ENCODE data around the gene SLC12A3. TPM values are rescaled to one million over a fixed set of nuclear protein-coding genes. Genes with fewer than 3 reads are reported as not detected.

SLC12A3 gene
- total RNA-seq, 1 donor from 2014 or later, result 5.0 TPM

DNA sequence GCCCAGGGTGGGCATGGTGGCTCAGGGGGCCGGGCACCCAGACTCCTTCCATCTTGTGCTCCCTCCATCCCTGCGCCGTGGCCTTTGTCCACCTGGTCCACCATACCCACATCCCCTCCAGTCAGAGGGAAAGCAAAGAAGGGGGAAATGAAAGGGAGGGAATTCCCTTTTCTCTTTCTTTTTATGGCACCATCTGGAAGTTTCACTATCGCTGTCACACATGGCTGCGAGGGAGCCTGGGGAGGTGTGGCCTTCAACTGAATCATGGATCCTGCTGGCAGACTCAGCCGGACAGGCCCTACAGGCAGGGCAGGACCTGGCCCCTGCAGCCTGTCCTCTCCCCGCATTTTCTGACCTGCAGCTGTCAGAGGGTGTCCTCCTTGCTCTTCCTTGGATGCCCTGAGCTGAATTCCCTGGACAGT is 6.2 kb downstream of the SLC12A3 start:
- H3K27ac Mint-ChIP-seq, result peak overlapping the region; percentile 86
- CTCF ChIA-PET, result no interaction called here

GRCh38 chr16:56872863-56873391 is 7.9 kb downstream of the SLC12A3 start:
- TF ChIP-seq CTCF (IDR thresholded peaks at IDR 0.05), result no peak
- Mint-ChIP-seq H3K27ac (peak overlapping the region; percentile 63), H3K4me1 (peaks cover 46% of the 10 kb centered on the region), H3K36me3 (ENCODE audit: low read depth) (no peaks in the 10 kb centered on the region), H3K4me3 (no peak overlapping the region), H3K9me3 (no peaks in the 10 kb centered on the region), H3K27me3 (no peaks in the 10 kb centered on the region)
- POLR2A ChIA-PET, result interaction anchor here (0.7 to 15.6 kb wide), 3 partner anchors 37 to 65 kb away, joined by 3 to 444 read pairs (median 34); partner anchors contain the start of gene HERPUD1
- intact Hi-C loops (cut with micrococcal nuclease), result no loop called here
- ATAC-seq (ENCODE audit: low read depth) (no peak), DNase-seq (no peak)
- CTCF ChIA-PET, result no interaction called here

More for the DNA sequence above, 6.2 kb downstream of the SLC12A3 start:
- DNase-seq (peak; percentile 31), ATAC-seq (ENCODE audit: low read depth) (peak; percentile 56)
- Mint-ChIP-seq H3K4me1 (peaks cover 52% of the 10 kb centered on the region), H3K27me3 (no peaks in the 10 kb centered on the region), H3K36me3 (ENCODE audit: low read depth) (no peaks in the 10 kb centered on the region), H3K4me3 (peak overlapping the region; percentile 46), H3K9me3 (no peaks in the 10 kb centered on the region)
- no peak for TF ChIP-seq CTCF (IDR thresholded peaks at IDR 0.05)
- intact Hi-C loops (cut with micrococcal nuclease), result loop anchor here (1.0 to 2.0 kb wide), 2 partner anchors 17 to 46 kb away; no protein-coding TSS in a partner anchor
- POLR2A ChIA-PET, result interaction anchor here (0.7 to 15.6 kb wide), 4 partner anchors 9 to 67 kb away, joined by 4 to 444 read pairs (median 20); partner anchors contain the start of gene HERPUD1

DNA sequence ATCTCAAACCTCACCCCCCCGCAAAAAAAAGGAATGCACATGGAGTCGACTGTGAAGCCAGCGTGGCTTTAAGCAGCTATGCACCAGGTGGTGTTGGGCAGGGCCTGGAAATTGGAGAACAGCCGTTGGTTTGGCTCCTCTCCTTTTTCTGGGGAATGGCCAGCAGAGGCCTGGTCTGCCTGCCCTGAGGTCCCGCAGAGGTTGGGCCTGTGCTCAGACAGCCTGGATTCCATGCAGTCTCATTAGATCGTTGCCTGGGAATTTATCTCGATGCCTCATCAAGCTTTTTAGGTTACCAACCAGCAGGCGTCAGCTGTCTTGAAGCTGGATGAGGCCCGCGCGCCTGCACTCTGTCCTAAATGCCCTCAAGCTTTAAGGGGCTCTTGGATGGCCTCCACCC is 9.8 kb downstream of the SLC12A3 start:
- peak overlapping the region; percentile 37 for H3K27ac Mint-ChIP-seq
- TF ChIP-seq CTCF (IDR thresholded peaks at IDR 0.05), result no peak
- CTCF ChIA-PET, result interaction anchor here (1.0 to 1.1 kb wide), 3 partner anchors 57 to 97 kb away, joined by 3 read pairs; no protein-coding TSS in a partner anchor
- H3K36me3 Mint-ChIP-seq (ENCODE audit: low read depth), result no peaks in the 10 kb centered on the region
- H3K4me3 Mint-ChIP-seq, result no peak overlapping the region
- H3K4me1 Mint-ChIP-seq, result peaks cover 39% of the 10 kb centered on the region
- intact Hi-C loops (cut with micrococcal nuclease), result no loop called here
- no peaks in the 10 kb centered on the region for H3K27me3 Mint-ChIP-seq
- ATAC-seq (ENCODE audit: low read depth) (no peak), DNase-seq (no peak)
- POLR2A ChIA-PET, result interaction anchor here (1.0 to 2.3 kb wide), 10 partner anchors 10 to 167 kb away, joined by 3 to 25 read pairs (median 6); partner anchors contain the start of gene HERPUD1
- no peaks in the 10 kb centered on the region for H3K9me3 Mint-ChIP-seq

DNA sequence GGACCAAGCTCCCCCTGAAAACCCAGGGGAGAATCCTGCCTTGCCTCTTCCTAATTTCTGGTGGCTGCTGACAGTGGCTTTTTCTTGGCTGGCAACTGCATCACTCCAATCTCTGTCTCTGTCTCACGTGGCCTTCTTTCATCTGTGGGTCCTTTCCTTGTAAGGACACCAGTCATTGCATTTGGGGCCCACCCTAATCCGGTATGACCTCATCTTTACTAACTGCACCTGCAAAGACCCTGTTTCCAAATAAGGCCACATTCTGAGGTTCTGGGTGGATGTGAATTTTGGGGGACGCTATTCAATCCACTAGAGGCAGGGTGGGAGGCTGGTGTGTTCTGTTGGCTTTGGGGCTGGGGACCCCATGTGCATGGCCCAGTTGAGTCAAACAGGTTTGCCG is 11.0 kb downstream of the SLC12A3 start:
- DNase-seq, result no peak
- no peak overlapping the region for H3K27ac Mint-ChIP-seq
- CTCF ChIA-PET, result interaction anchor here (1.0 kb wide), 1 partner anchor 9 kb away, joined by 3 read pairs; no protein-coding TSS in a partner anchor

More for the DNA sequence above, 11.0 kb downstream of the SLC12A3 start:
- Mint-ChIP-seq H3K4me1 (peaks cover 27% of the 10 kb centered on the region), H3K36me3 (ENCODE audit: low read depth) (no peaks in the 10 kb centered on the region), H3K9me3 (no peaks in the 10 kb centered on the region), H3K27me3 (no peaks in the 10 kb centered on the region), H3K4me3 (no peak overlapping the region)
- no peak for ATAC-seq (ENCODE audit: low read depth)
- POLR2A ChIA-PET, result interaction anchor here (0.9 to 2.3 kb wide), 6 partner anchors 35 to 71 kb away, joined by 3 to 25 read pairs (median 8); partner anchors contain the start of gene HERPUD1
- no peak for TF ChIP-seq CTCF (IDR thresholded peaks at IDR 0.05)
- intact Hi-C loops (cut with micrococcal nuclease), result no loop called here

All from activated B cell treated with CpG ODN at 0.5 μM for 24 hours (primary cell).